ENCODE results near the gene SMIM27.
A peak's percentile ranks its signal among the peaks of the same experiment; 100 is the strongest.

SMIM27 gene

GRCh38 chr9:32552172-32552872, at the start of gene SMIM27, which contains the start of gene TOPORS:
Gene SMIM27 (plus strand): TSS chr9:32552327. CDS start chr9:32552435, 108 bp downstream.
Gene TOPORS (minus strand): TSS chr9:32552586. CDS start chr9:32552436, 150 bp downstream.
- Mint-ChIP-seq H3K4me1 (peaks cover 21% of the 10 kb centered on the region), H3K36me3 (ENCODE audit: low read depth) (peaks cover 35% of the 10 kb centered on the region), H3K27me3 (ENCODE audit: low read depth, poor library complexity) (no peaks in the 10 kb centered on the region), H3K9me3 (peaks cover 9% of the 10 kb centered on the region), H3K27ac (peak within 1 kb of the TSS; percentile 97), H3K4me3 (peak within 1 kb of the TSS; percentile 99)
- peak; percentile 85 for DNase-seq
- no peak for TF ChIP-seq CTCF (IDR thresholded peaks at IDR 0.05)

- Mint-ChIP-seq H3K4me1 (no peaks in the 10 kb centered on the region), H3K9me3 (peaks cover 5% of the 10 kb centered on the region), H3K27ac (peak overlapping the region; percentile 27), H3K4me3 (no peak overlapping the region), H3K27me3 (ENCODE audit: low read depth, poor library complexity) (no peaks in the 10 kb centered on the region), H3K36me3 (ENCODE audit: low read depth) (peaks cover 9% of the 10 kb centered on the region)
- no peak for TF ChIP-seq CTCF (IDR thresholded peaks at IDR 0.05)
- no peak for DNase-seq
These were observed 49.7 kb upstream of the SMIM27 start for GRCh38 chr9:32502464-32502863.

GRCh38 chr9:32503008-32503407, 49.1 kb upstream of the SMIM27 start:
- TF ChIP-seq CTCF (IDR thresholded peaks at IDR 0.05): no peak
- H3K4me3 Mint-ChIP-seq: no peak overlapping the region
- peaks cover 9% of the 10 kb centered on the region for H3K36me3 Mint-ChIP-seq (ENCODE audit: low read depth)
- no peak overlapping the region for H3K27ac Mint-ChIP-seq
- peaks cover 4% of the 10 kb centered on the region for H3K9me3 Mint-ChIP-seq
- no peak for DNase-seq
- no peaks in the 10 kb centered on the region for H3K27me3 Mint-ChIP-seq (ENCODE audit: low read depth, poor library complexity)
- H3K4me1 Mint-ChIP-seq: no peaks in the 10 kb centered on the region

- Mint-ChIP-seq H3K36me3 (ENCODE audit: low read depth) (peaks cover 4% of the 10 kb centered on the region), H3K27ac (no peak overlapping the region), H3K4me3 (no peak overlapping the region), H3K9me3 (peaks cover 30% of the 10 kb centered on the region), H3K27me3 (ENCODE audit: low read depth, poor library complexity) (peaks cover 4% of the 10 kb centered on the region), H3K4me1 (no peaks in the 10 kb centered on the region)
- no peak for DNase-seq
- TF ChIP-seq CTCF (IDR thresholded peaks at IDR 0.05): no peak
These were observed 43.4 kb upstream of the SMIM27 start for GRCh38 chr9:32508728-32509127.

- H3K36me3 Mint-ChIP-seq (ENCODE audit: low read depth): peaks cover 33% of the 10 kb centered on the region
- TF ChIP-seq CTCF (IDR thresholded peaks at IDR 0.05): no peak
- no peak for DNase-seq
- H3K9me3 Mint-ChIP-seq: peaks cover 79% of the 10 kb centered on the region
- H3K27ac Mint-ChIP-seq: no peak overlapping the region
- H3K4me3 Mint-ChIP-seq: no peak overlapping the region
- H3K4me1 Mint-ChIP-seq: no peaks in the 10 kb centered on the region
- H3K27me3 Mint-ChIP-seq (ENCODE audit: low read depth, poor library complexity): peaks cover 3% of the 10 kb centered on the region
These were observed 35.9 kb upstream of the SMIM27 start for GRCh38 chr9:32516241-32516640.

GRCh38 chr9:32518276-32518675, 33.9 kb upstream of the SMIM27 start:
- Mint-ChIP-seq H3K4me1 (no peaks in the 10 kb centered on the region), H3K4me3 (no peak overlapping the region), H3K27me3 (ENCODE audit: low read depth, poor library complexity) (peaks cover 4% of the 10 kb centered on the region), H3K27ac (no peak overlapping the region), H3K9me3 (peaks cover 69% of the 10 kb centered on the region), H3K36me3 (ENCODE audit: low read depth) (peaks cover 35% of the 10 kb centered on the region)
- TF ChIP-seq CTCF (IDR thresholded peaks at IDR 0.05): no peak
- no peak for DNase-seq

Data from nephron progenitor cell (in vitro differentiated cells).